NCI-H2227 treated with DMSO at 0.1 percent for 48 hours (cell line): ENCODE results near the gene MRPL48.

Experiments used
- DNase-seq: peaks from one replicate; lab custom pipeline; 2025; lab: John Stamatoyannopoulos, UW

Gene MRPL48

DNA sequence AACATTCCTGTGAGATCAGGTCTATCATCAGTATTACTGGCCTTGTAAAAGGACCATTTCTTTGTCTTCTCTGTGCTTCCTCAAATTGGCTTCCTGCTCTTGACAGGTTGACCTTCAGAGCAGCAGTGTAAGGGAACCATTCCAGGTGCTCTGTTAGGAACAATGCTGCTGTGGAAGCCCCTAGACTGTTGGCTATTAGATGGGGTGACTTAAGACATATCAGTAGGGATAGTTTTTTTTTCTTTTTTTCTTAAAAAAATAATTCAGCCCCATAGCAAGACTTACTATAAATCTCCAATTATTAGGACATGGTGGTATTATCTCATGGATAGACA lies 51.4 kb downstream of the MRPL48 start:
- DNase-seq, result no peak

DNA sequence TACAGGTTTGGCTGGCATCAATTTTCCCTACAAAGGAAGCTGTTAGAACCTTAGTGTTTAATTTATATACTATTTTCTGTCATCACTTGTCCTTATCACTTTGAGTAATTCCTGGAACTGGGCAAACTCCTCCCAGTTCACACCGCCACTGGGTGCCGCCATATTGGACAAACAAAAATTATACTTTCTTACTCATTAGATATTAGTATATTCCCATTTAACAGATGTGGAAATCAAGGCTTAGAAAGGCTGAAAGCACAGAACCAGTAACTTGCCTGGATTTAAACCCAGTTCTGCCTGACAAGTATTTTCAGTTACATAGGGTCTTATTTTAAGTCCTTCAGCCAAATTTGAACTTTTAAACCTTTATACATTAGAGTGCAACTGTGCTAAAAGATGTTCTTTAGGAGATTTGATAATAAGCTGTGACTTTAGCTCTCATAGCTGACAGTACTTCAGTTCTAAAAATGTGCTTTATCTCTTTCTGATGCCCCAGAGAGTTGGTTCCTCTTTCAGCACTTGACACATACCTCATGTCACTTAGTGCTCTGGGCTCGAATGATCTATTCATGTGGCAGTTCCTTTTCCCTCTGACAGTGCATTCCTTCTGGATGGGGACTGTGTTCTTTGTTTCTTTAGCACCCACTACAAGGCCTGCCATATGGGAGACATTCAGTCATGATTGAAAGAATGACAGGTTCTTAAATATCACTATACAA lies 63.5 kb downstream of the MRPL48 start:
- no peak for DNase-seq

GRCh38 chr11:73852049-73852448 lies 64.4 kb downstream of the MRPL48 start:
- DNase-seq, result peak; percentile 64

DNA sequence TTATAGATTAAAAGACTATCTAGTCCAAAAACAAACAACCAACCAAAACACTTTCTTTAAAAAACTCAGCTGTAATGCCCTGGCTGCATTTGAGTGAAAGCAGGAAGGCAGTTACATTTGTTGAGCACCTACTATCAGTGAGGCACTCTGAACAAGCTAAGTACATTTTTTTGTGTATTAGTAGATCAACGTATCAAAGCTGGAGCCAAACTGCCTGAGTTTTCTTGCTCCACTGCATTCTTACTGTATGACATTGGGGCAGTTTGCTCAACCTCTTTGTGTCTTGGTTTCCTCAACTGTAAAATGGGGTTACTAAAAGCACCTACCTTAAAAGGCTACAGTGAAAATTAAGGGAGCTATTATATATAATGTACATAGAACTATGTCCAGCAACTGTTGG lies 67.0 kb downstream of the MRPL48 start:
- no peak for DNase-seq

DNA sequence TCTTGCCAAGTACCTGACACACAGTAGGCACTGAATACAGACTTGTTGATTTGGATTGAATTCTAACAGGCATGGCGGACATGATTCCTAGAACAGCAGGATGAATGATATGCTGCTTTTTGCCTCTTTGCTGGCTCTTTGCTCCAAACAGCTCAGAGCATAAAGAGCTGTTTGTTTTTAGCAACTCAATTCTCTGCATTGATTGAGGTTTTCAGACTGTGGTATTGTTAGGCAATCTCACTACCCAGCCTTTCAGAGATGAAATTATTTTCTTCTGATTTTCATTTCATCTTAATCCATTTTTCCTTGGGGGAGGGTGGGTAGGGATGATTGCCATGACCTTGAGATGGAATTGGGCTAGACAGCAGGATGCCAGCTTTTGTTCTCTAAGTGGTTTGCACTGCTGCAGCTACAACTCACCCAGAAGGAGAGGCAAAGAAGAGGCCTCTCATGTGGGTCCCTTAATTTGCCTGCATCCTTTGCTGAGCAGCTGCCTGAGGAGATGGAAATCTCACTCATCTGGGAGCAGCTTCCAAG lies 68.4 kb downstream of the MRPL48 start:
- DNase-seq, result peak; percentile 93

GRCh38 chr11:73859671-73860070 lies 72.0 kb downstream of the MRPL48 start:
- DNase-seq, result no peak

DNA sequence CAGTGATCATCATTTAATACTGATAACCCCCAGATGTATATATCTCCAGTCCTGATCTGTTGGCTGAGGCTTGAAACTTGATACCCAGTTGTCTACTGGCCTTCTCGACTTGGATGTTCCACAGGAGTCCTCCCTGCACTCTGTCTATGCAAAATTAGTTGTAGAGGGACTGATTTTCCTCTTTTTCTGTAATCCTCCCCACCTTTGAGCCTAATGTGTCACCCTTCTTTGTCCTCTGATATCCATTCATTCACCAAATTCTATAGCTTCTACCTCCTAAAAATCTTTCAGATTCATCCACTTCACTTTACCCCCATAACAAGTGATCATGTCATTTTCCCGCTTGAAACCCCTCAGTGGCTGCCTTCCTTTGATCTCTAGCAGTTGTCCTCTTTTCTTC lies 72.5 kb downstream of the MRPL48 start:
- DNase-seq, result no peak

- DNase-seq, result peak; percentile 32
These were observed 75.3 kb downstream of the MRPL48 start for GRCh38 chr11:73862986-73863385.

DNA sequence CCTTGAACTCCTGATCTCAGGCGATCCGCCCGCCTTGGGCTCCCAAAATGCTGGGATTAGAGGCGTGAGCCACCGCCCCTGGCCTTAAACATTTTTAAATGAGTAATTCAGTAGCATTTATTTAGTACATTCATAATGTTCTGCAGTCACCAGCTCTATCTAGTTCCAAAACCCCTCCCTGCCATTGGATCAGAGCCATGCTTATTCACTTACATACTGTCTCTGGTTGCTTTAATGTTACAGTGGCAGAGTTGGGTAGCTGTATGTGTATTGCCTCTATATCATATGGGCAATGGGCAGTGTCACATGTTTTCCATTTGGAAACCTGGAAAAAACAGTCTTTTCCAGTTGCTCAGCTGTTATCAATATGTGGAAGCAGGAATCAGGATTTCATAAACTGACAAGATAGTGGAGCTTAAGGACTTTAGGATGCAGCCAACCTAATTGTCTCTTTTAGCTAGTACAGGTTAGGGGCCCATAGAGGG lies 78.5 kb downstream of the MRPL48 start:
- DNase-seq, result peak; percentile 75

DNA sequence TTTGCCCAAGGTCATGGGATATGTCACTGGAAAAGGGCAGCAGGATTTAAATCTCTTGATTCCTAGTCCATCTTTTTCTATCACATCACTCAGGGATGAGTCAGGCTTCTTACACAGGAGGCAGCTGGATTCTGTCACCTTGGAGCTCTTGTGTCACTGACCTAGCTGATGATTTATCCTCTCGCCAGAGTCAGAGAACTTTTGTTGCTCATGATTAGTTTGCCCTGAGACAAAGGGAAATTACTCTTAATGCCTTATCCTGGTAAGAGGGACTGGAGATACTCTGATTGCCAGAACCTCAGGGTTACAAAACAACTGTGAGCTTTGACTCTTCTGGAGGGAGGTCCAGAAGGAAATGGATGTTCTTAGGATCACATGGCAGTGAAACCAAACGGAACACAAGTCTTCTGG lies 78.9 kb downstream of the MRPL48 start:
- peak; percentile 75 for DNase-seq

- no peak for DNase-seq
These were observed 81.8 kb downstream of the MRPL48 start for GRCh38 chr11:73869332-73869949.

- no peak for DNase-seq
These were observed 82.6 kb downstream of the MRPL48 start for GRCh38 chr11:73870261-73870660.

- DNase-seq, result no peak
These were observed 85.2 kb downstream of the MRPL48 start for GRCh38 chr11:73872749-73873357.

GRCh38 chr11:73875380-73875779 lies 87.7 kb downstream of the MRPL48 start:
- no peak for DNase-seq

GRCh38 chr11:73875840-73876239 lies 88.2 kb downstream of the MRPL48 start:
- no peak for DNase-seq

DNA sequence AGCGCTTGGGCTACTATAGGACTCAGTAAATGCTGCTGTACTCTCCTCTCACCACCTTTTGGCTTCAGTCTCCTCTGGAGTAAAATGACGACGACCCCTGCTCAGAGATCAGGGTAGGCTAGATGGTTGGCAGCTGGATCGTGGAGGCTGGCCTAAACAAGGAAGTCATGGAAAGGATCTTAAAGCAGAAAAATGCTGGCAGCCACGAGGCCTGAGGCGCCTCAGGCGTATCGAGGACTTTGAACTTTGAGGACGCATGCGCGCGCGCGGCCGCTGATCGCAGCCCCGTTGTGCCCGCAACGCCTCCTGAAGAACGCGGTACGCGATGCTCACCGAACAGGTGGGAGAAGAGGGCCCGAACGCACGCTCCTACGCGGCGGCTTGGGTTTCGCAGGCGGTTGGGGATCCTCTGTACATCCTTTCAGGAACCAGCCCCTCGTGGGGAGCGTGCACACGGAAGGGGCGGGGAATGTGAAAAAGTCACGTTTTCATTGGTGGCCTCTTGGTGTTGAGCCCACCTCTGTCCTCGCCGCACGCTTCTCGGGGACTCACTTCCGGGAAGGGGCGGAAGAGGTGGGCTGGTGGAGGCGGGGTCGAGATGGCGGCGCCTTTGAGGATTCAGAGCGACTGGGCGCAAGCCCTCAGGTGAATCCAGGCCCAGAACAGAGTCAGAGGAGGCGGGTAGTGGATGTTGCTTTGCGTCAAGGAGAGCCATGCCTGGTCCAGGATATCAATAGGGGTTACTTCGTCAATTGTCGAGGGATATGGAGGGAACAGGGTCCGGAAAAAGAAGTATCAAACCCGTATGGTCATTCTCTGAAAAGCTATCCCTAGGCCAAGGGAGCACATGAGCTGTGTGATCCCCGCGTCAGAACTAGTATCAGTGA lies 89.0 kb downstream of the MRPL48 start, which contains the start of the genes COA4 and PAAF1:
COA4 (minus strand) TSS at position 423 of the 887 bp plus-strand sequence. CDS start 3,468 bp downstream, outside the sequence.
PAAF1 (plus strand) TSS at position 576 of the 887 bp plus-strand sequence; CDS start at position 599, 23 bp downstream.
- peak; percentile 99 for DNase-seq

- DNase-seq, result no peak
These were observed 91.1 kb downstream of the MRPL48 start for GRCh38 chr11:73878771-73879170.

- DNase-seq, result peak; percentile 19
These were observed 92.8 kb downstream of the MRPL48 start for GRCh38 chr11:73880449-73880848.

- no peak for DNase-seq
These were observed 96.2 kb downstream of the MRPL48 start for GRCh38 chr11:73883856-73884255.

- DNase-seq, result no peak
These were observed 100.6 kb downstream of the MRPL48 start for GRCh38 chr11:73888244-73888643.

DNA sequence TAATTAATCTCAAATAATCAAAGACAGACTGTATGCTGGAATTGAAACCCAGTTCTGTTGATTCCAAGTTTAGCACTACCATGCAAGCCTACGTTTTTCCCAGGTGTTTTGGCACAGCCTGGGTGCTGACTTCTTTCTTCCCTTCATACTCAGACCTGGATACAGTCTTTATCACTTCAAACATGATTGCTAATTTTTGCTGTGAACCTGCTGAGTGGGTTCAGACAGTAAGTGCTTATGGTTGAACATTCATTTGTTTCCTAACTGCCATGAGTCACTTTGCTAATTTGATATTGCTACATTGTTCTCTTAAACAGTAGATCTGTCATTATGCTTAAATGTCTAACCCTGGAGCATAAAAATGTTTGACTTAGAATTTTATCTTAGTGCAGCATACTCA lies 101.3 kb downstream of the MRPL48 start:
- no peak for DNase-seq

DNA sequence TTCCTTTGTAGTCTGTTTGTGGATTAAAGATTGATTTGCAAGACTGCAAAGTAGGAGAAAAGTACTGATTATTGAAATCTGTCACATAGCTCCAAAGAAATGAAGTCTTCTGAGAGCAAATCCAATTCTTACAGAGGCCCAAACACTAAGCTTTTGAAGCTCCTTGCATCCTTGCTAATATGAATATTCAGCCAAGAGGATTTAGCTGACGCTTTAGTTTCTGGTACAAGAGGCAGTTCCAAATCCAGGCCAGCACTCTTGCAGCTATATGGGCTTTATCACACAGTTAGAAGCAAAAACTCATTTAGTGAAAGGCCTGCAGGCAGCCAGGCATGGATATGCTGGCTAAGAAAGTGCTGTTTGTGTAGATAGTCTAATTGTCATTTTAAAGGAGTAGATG lies 101.9 kb downstream of the MRPL48 start:
- no peak for DNase-seq
